LNCAP (cell line): ENCODE results near the gene CLTA.

ENCODE experiments used
- TF ChIP-seq, protein P1 (sequence below): fragments of 450-650 bp; IDR thresholded peaks from 2 replicates; pipeline ENCODE4 v1.5.1; 2017; ENCODE audit warnings: mild to moderate bottlenecking

The CLTA gene

DNA sequence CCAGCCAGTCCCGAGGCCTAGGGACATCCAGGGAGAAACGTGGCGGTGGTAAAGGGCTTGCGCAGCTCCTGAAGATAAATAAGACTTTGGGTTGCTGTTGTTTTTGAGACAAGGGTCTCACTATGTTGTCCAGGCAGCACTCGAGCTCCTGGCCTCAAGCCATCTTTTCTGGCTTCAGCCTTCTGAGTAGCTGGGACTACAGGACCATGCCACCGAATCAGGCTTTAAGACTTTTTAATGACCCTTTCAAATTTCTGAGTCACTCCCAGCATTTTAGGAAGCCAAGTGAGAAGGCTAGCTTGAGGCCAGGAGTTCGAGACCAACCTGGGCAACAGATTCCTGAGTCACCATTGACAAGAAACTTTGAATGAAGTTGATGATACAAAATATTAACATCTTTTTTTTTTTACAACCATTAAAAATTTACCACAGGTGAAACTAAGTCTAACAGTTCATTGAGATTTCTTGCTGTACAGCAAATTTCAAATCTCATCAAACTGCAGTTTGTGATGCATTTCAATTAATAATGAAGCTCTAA lies 68.3 kb downstream of the CLTA start:
- TF ChIP-seq, protein P1, sequence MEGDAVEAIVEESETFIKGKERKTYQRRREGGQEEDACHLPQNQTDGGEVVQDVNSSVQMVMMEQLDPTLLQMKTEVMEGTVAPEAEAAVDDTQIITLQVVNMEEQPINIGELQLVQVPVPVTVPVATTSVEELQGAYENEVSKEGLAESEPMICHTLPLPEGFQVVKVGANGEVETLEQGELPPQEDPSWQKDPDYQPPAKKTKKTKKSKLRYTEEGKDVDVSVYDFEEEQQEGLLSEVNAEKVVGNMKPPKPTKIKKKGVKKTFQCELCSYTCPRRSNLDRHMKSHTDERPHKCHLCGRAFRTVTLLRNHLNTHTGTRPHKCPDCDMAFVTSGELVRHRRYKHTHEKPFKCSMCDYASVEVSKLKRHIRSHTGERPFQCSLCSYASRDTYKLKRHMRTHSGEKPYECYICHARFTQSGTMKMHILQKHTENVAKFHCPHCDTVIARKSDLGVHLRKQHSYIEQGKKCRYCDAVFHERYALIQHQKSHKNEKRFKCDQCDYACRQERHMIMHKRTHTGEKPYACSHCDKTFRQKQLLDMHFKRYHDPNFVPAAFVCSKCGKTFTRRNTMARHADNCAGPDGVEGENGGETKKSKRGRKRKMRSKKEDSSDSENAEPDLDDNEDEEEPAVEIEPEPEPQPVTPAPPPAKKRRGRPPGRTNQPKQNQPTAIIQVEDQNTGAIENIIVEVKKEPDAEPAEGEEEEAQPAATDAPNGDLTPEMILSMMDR, result no peak
